GM21515 (cell line): ENCODE results near the gene CATSPERZ.

Experiments used
- ATAC-seq: cut with Tn5 transposase; IDR thresholded peaks from one replicate; pipeline ENCODE4 v1.9.1; 2021; ENCODE audit not compliant: unreplicated experiment

The CATSPERZ gene

GRCh38 chr11:64284048-64284961, 15.9 kb upstream of the CATSPERZ start, which contains the start of gene BAD:
Gene BAD, minus strand, starts transcription at chr11:64284665. Its CDS starts 297 bp downstream, at chr11:64284368.
- ATAC-seq = peak; percentile 58

- ATAC-seq = peak; percentile 55
Observed at GRCh38 chr11:64284962-64285884, 14.9 kb upstream of the CATSPERZ start, which contains the start of gene GPR137. Gene GPR137, plus strand, starts transcription at chr11:64285848. Its CDS starts 677 bp downstream, at chr11:64286525.

DNA sequence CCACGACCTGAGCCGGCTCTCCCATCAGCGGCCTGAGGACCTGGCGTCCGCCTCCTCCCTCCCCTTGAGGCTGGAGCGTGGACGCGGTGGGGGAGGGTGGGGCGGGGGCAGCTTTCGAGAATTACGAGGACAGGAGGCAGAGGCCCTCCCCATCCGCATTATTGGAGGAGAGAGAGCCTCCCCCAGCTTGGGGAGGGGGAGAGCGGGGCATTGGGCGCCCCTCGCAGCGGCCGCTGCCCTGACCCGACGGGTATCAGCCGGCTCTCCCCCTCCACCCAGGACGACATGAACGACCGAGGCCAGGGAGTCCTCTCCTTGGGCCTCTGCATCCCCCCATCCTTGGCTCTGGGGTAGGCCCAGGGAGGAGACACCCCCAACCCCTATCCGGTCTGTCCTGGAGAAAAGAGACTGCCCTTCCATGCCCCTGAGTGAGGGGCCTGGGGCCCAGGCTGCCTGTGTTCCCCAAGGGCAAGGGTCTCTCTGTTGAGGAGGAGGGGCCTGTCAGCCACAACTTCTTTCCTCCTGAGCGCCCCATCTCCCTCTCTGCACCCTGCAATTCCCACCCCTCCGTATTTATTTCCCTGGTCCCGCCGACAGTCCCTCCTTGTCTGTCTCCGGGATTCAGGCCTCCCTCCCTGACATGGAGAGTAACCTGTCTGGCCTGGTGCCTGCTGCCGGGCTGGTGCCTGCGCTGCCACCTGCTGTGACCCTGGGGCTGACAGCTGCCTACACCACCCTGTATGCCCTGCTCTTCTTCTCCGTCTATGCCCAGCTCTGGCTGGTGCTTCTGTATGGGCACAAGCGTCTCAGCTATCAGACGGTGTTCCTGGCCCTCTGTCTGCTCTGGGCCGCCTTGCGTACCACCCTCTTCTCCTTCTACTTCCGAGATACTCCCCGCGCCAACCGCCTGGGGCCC, 14.0 kb upstream of the CATSPERZ start:
- no peak for ATAC-seq

GRCh38 chr11:64286801-64287159, 13.4 kb upstream of the CATSPERZ start:
- no peak for ATAC-seq

DNA sequence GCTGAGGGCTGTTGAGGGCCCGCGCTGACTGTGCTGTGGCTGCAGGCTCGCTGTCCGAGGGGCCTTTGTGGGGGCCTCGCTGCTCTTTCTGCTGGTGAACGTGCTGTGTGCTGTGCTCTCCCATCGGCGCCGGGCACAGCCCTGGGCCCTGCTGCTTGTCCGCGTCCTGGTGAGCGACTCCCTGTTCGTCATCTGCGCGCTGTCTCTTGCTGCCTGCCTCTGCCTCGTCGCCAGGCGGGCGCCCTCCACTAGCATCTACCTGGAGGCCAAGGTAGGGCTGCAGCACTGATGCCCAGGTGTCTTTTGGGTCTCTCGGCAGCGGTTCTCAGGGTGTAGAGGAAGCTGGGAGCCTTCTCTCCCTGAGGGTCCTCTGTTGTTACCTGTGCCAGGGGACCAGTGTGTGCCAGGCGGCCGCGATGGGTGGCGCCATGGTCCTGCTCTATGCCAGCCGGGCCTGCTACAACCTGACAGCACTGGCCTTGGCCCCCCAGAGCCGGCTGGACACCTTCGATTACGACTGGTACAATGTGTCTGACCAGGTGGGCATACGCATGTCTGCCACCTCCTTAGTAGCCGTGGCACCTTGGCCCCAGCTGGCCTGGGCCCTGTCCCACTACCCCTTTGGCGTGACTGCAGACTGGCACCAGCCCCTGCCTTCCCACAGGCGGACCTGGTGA, 12.3 kb upstream of the CATSPERZ start:
- no peak for ATAC-seq

DNA sequence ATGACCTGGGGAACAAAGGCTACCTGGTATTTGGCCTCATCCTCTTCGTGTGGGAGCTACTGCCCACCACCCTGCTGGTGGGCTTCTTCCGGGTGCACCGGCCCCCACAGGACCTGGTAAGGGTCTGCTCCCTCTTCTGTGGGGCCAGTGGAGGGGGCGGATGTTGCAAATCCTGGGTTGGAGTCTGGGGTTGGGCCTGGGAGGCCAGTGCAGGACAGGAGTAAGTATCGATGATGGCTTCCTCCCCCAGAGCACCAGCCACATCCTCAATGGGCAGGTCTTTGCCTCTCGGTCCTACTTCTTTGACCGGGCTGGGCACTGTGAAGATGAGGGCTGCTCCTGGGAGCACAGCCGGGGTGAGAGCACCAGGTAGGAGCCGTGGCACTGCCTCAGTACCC, 11.8 kb upstream of the CATSPERZ start:
- ATAC-seq = no peak

GRCh38 chr11:64289002-64289564, 11.1 kb upstream of the CATSPERZ start:
- no peak for ATAC-seq

DNA sequence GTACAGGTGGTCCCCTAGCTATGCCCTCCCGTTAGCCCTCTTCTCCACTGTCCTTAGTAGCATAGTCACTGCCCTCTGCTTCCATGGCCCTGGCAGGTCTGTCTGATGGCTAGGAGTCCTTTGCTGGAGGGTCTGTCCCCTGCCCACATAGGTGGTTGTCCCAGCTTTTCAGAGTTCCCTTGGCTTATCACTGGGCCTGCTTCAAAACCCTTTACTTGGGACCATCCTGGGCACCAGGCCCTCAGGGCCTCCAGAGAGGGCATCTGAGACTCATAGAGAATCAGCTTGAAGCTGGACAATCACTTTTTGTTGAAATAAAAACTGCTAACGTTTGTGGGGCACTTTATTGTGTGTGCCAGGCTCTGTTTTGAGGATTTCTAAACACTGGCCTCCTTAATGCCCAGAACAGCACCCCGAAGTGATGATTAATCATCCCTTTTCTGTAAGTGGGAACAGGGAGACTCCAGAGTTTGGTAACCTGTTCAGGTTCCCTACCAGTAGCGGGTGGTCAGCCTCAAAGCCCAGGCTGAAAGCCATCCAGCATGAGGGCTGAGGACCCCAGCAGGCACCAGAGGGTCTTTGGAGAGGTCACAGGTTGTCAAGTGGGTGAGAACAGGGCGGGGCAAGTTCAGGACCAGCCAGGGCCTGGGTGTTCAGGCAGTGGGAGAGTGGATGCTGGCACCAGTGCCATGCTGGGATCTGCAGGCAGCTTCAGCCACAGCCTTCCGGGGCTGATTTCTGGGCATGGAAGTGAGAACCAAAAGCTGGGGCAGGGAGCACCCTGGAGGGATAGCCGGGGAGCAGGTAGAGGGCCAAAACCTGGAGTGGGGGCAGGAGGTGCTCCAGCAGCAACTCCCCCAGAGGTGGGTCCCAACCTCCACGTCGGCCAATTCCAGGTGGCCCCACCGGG, 9.6 kb upstream of the CATSPERZ start:
- no peak for ATAC-seq

DNA sequence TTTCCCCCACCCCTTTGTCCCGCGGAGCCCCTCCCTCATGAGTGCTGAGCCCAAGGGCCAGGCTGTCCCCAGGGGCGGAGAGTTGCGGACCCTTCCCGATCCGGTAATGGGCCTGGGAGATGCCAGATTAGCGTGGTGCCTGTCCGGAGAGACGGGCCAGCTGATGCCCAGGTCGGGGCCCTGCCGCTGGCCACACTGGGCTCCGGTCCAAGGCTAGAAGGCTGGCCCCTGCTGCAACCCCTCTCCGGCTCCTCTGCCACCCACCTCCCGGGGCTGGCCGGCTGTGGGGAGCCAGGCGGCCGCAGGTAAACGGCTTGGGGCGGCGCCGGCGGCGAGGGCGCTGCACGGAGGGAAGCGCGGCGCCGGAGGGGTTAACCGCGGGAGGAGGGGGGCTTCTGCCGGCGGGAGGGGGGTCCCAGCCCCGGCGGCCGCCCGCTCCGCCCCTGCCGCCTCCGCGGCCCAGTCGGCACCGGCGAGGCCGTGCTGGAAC, 8.9 kb upstream of the CATSPERZ start, which contains the start of gene KCNK4:
Gene KCNK4, plus strand, starts transcription at position 41 of the 490 bp plus-strand sequence. CDS start 1,717 bp downstream, outside the sequence.
- no peak for ATAC-seq

DNA sequence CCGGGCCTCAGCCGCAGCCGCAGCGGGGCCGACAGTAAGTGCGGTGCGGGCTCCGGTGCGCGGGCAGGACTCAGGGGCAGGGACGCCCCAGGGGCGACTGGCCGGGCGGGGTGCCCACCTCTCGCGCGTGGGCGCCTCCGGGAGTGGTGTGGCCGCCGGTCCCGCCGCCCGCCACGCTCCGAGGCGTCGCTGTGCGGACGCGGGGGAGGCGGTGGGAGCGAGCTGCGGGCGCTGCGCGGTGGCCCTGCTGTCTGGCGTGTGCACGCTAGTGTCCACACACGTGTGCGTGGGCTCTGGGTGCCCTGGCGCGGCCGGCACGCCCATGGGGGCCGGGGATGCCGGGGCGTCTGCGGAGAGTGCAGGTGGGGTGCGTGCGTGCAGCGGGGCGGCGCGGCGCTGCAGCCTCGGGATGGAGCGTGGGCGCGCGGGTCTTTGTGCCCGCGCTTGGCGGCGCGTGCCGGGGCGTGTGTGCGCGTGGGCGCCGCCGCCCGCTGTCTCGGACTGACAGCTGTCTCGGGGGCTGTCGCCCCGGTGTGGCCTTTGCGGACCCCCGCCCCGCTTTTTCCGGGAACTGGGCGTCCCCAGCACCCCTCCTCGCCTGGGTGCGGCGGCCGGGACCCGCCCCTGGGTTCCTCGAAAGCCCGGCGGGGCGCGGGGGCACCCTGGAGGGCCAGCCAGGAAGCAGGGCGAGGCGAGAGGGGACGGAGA, 8.3 kb upstream of the CATSPERZ start:
- ATAC-seq = no peak

GRCh38 chr11:64292460-64293254, 7.5 kb upstream of the CATSPERZ start:
- no peak for ATAC-seq

DNA sequence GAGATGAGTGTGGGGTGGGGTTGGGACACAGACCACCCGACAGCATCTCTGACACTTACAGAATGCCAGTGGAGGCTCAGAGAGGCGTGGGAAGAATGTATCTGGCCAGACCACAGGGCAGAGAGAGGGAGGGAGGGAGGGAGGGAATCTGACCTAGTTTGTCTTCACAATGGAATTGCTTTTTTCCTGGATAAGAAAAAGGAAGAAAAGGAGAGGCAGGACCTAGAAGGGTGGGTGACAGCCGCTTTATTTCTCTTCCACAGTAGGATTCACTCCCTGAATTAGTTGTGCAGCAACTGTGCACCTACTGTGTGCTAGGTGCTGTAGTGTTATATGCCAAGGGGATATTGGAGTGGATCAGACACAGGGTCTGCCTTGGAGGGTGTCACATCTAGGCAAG, 5.4 kb upstream of the CATSPERZ start:
- no peak for ATAC-seq

DNA sequence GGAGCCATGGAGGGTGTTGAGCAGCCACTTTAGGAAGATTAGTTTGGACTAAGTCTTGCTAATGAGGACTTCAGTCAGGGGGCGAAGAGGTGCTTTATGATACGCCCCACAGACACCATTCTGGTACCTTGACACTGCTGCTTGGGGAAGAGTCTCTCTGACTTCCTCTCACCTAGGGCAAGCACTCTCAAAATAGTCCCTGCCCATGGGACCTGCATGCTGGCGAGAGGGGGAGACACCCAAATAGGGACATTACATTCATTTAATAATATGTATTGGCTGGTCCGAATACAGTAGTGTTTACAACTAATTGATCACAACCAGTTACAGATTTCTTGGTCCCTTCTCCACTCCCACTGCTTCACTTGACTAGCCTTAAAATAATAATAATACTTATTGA, 4.4 kb upstream of the CATSPERZ start:
- no peak for ATAC-seq

DNA sequence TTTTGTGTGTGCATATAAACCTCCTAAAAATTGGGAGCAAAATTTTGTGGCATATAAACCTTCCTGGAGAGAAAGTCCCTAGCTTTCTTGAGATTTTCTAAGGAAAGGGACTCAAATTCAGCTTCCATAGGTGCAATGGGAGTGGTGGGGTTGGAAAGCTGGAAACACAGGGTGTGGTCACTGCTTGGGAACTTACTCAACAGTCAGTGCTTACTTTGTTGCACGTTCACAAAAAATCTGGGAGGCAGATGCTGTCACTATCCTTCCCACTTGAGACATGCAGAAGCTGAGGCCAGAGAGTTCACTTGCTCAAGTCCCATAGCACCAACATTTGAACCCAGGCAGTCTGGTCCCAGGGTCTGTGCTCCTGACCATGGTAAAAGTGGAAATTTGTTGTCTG, 3.9 kb upstream of the CATSPERZ start:
- no peak for ATAC-seq

DNA sequence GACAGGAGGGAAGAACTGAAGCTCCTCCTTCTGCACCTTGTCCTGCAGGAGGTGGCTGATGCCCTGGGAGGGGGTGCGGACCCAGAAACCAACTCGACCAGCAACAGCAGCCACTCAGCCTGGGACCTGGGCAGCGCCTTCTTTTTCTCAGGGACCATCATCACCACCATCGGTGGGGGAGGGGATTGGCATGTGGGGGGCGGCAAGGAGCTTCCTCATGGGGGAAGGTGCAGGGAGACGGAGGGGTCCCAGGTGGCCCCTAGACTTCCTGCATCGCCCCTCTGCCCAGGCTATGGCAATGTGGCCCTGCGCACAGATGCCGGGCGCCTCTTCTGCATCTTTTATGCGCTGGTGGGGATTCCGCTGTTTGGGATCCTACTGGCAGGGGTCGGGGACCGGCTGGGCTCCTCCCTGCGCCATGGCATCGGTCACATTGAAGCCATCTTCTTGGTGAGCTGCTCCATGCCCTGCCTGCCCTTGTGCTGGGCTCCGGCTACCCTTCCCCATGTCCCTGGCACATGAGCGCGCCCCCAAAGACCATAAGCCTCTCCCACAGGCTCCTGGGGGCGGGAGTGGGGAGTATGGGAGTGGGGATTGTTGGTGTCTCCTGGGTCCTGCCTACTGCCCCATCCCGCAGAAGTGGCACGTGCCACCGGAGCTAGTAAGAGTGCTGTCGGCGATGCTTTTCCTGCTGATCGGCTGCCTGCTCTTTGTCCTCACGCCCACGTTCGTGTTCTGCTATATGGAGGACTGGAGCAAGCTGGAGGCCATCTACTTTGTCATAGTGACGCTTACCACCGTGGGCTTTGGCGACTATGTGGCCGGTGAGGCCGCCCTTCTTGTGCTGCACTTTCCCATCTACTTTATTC, 3.1 kb upstream of the CATSPERZ start:
- ATAC-seq = no peak
